Endothelial cell of umbilical vein (primary cell): ENCODE results near the gene ZMAT5. TPM values are rescaled to one million over a fixed set of nuclear protein-coding genes. Genes with fewer than 3 reads are reported as not detected.

Experiments
- BruUV-seq: library from RNA; stranded (reverse); fragments of 400-500 nt; replicated peaks from 2 replicates; lab custom pipeline; 2021; lab: Mats Ljungman, UMichigan
- CTCF ChIA-PET: fragments of 300-600, 350-600 bp; sonication (Branson Sonifier 250); formaldehyde crosslinking; loops from one replicate; lab custom pipeline; 2021; ENCODE audit warnings: antibody characterized with exemption, inconsistent platforms; lab: Charles Lee
- POLR2A ChIA-PET: fragments of 300-600, 350-600 bp; sonication (Branson Sonifier 250); formaldehyde crosslinking; loops from one replicate; lab custom pipeline; 2021; ENCODE audit warnings: antibody characterized with exemption, inconsistent platforms; lab: Charles Lee
- DNase-seq: peaks from one replicate; pipeline ENCODE4 v3.0.0-alpha.2; 2011; ENCODE audit warnings: low read depth, low spot score
- FAIRE-seq: peaks from 2 replicates; lab custom pipeline; 2011; peaks lifted over from hg19 to GRCh38; lab: Jason Lieb, UNC
- H2AFZ ChIP-seq: 2 replicates; pipeline ENCODE4 v1.6.0; 2012; ENCODE audit warnings: low read depth, low read length, control low read depth, inconsistent platforms
- H3K27ac ChIP-seq: 2 replicates; pipeline ENCODE4 v1.5.1; 2011; ENCODE audit warnings: low read depth, mild to moderate bottlenecking, control low read depth, low read length, moderate library complexity; ENCODE audit not compliant: insufficient read depth
- H3K27me3 ChIP-seq, 2 experiments: 2 replicates each; pipeline versions ENCODE4 v1.6.0 to v1.6.1; 2011; ENCODE audit warnings: low read length in 2 of 2, mixed read lengths in 1 of 2; ENCODE audit not compliant: control insufficient read depth in 2 of 2, insufficient read depth in 2 of 2
- H3K36me3 ChIP-seq, 2 experiments: 2 replicates in 1 of 2; 3 replicates in 1 of 2; pipeline ENCODE4 v1.5.1; 2011; ENCODE audit warnings: low read length in 2 of 2, mild to moderate bottlenecking in 1 of 2, moderate library complexity in 1 of 2; ENCODE audit not compliant: control insufficient read depth in 2 of 2, insufficient read depth in 2 of 2; ENCODE audit errors: extremely low read depth in 1 of 2
- H3K4me1 ChIP-seq: 3 replicates; pipeline ENCODE4 v1.5.1; 2011; ENCODE audit warnings: mild to moderate bottlenecking, low read length; ENCODE audit not compliant: control insufficient read depth, insufficient read depth; ENCODE audit errors: extremely low read depth
- H3K4me2 ChIP-seq: 2 replicates; pipeline ENCODE4 v1.6.1; 2011; ENCODE audit warnings: low read length, control low read depth, mixed read lengths; ENCODE audit not compliant: insufficient read depth
- H3K4me3 ChIP-seq, 3 experiments: fragments of 200-600 bp in 1 of 3; sonication (generic), shearing (Covaris generic) in 1 of 3; replicated peaks in 1 of 3; 2 replicates each; pipeline ENCODE4 v1.5.1; 2011 to 2016; ENCODE audit warnings: control low read depth in 3 of 3, low read length in 3 of 3, mild to moderate bottlenecking in 2 of 3, inconsistent platforms in 1 of 3, low read depth in 1 of 3, moderate library complexity in 1 of 3; ENCODE audit not compliant: insufficient read depth in 1 of 3
- H3K79me2 ChIP-seq: 2 replicates; pipeline ENCODE4 v1.6.0; 2012; ENCODE audit warnings: low read length, inconsistent platforms; ENCODE audit not compliant: control insufficient read depth, insufficient read depth
- H3K9ac ChIP-seq: replicated peaks from 2 replicates; pipeline ENCODE3; 2011; ENCODE audit warnings: low read length, control low read depth; ENCODE audit not compliant: insufficient read depth; ENCODE audit errors: extremely low read depth
- H3K9me1 ChIP-seq: replicated peaks from 3 replicates; pipeline ENCODE4 v1.6.0; 2011; ENCODE audit warnings: mild to moderate bottlenecking, low read length; ENCODE audit not compliant: control insufficient read depth, insufficient read depth; ENCODE audit errors: extremely low read depth
- H3K9me3 ChIP-seq: replicated peaks from 2 replicates; pipeline ENCODE4 v1.5.1; 2012; ENCODE audit warnings: low read length, inconsistent platforms; ENCODE audit not compliant: control insufficient read depth, insufficient read depth
- H4K20me1 ChIP-seq: replicated peaks from 2 replicates; pipeline ENCODE3; 2011; ENCODE audit warnings: mild to moderate bottlenecking, low read length; ENCODE audit not compliant: control insufficient read depth, insufficient read depth; ENCODE audit errors: extremely low read depth
- CTCF ChIP-seq, 2 donors: IDR thresholded peaks; 1 replicate in 1 of 2; 2 replicates in 1 of 2; pipeline ENCODE4 v1.5.1; 2011; ENCODE audit warnings: low read length in 2 of 2, mild to moderate bottlenecking in 2 of 2, moderate library complexity in 2 of 2, control low read depth in 1 of 2, inconsistent platforms in 1 of 2, low read depth in 1 of 2; ENCODE audit not compliant: insufficient read depth in 1 of 2; ENCODE audit errors: extremely low read depth in 1 of 2
- EZH2 ChIP-seq: IDR thresholded peaks from 2 replicates; pipeline ENCODE4 v1.6.1; 2012; ENCODE audit warnings: borderline replicate concordance, low read depth, mild to moderate bottlenecking, moderate library complexity, low read length, inconsistent platforms; ENCODE audit not compliant: severe bottlenecking
- FOS ChIP-seq: IDR thresholded peaks from 2 replicates; pipeline ENCODE4 v1.6.1; 2011; ENCODE audit warnings: mild to moderate bottlenecking, low read length, moderate library complexity, borderline replicate concordance; ENCODE audit not compliant: insufficient read depth
- GATA2 ChIP-seq: IDR thresholded peaks from 2 replicates; pipeline ENCODE4 v1.7.0; 2011; ENCODE audit warnings: low read depth, mild to moderate bottlenecking, moderate library complexity, mixed read lengths, low read length; ENCODE audit not compliant: insufficient read length, insufficient read depth
- JUN ChIP-seq: IDR thresholded peaks from 2 replicates; pipeline ENCODE4 v1.6.1; 2011; ENCODE audit warnings: borderline replicate concordance, low read depth; ENCODE audit not compliant: insufficient read length, insufficient read depth
- MAX ChIP-seq: IDR thresholded peaks from 2 replicates; pipeline ENCODE4 v1.6.1; 2011; ENCODE audit not compliant: insufficient read depth, insufficient read length
- MYC ChIP-seq: IDR thresholded peaks from one replicate; pipeline ENCODE4 v1.6.1; 2011; ENCODE audit warnings: mild to moderate bottlenecking, low read depth, low read length
- POLR2A ChIP-seq: IDR thresholded peaks from 2 replicates; pipeline ENCODE4 v1.6.1; 2012; ENCODE audit warnings: low read depth, mild to moderate bottlenecking, control low read depth, low read length
- POLR2AphosphoS5 ChIP-seq: IDR thresholded peaks from 2 replicates; pipeline ENCODE4 v1.6.1; 2012; ENCODE audit warnings: low read depth, mild to moderate bottlenecking, control low read depth, low read length, moderate library complexity; ENCODE audit not compliant: insufficient read depth
- dilution Hi-C: fragments of 300-500 bp; cut with MboI; formaldehyde crosslinking; loops from one replicate; pipeline ENCODE4 v1.15.0; 2019; ENCODE audit warnings: low sequenced_read_pairs; ENCODE audit not compliant: extremely low pct_ligation_motif_present
- intact Hi-C: fragments of 100-400 bp; cut with micrococcal nuclease; formaldehyde crosslinking; loops from one replicate; pipeline ENCODE4 v1.10.0; 2022
- polyA plus RNA-seq, 4 experiments: library from polyadenylated mRNA; depleted of rRNA in 3 of 4; stranded (reverse) in 3 of 4; unstranded in 1 of 4; fragments of >200 nt; gene quantifications; 2 replicates each; pipeline versions ENCODE4 v1.2.1 to v1.2.3, GENCODE V29; 2011 to 2012; ENCODE audit warnings: missing spikeins in 1 of 4
- total RNA-seq: library from RNA; stranded (reverse); gene quantifications from 2 replicates; pipeline ENCODE4 v1.2.3, GENCODE V29; 2021

Gene ZMAT5
- total and polyA plus RNA-seq, 2 donors (not counting 3 experiments of a cell fraction or from before 2014, with no cell fraction given) = 24.9 to 43.6 TPM

GRCh38 chr22:29742326-29742725 lies 24.5 kb downstream of the ZMAT5 start:
- DNase-seq (no peak), FAIRE-seq (no peak)
- no TSS peak for BruUV-seq
- Histone ChIP-seq H3K4me1 (no peaks in the 10 kb centered on the region), H3K27ac (no peak overlapping the region), H3K9me3 (no peaks in the 10 kb centered on the region), H2AFZ (no peak overlapping the region), H3K4me2 (no peak overlapping the region), H3K27me3 (no peaks in the 10 kb centered on the region), H4K20me1 (no peaks in the 10 kb centered on the region), H3K36me3 (peaks cover 0 to 4% of the 10 kb centered on the region in 2 experiments), H3K9me1 (no peaks in the 10 kb centered on the region), H3K79me2 (no peaks in the 10 kb centered on the region), H3K4me3 (no peak overlapping the region), H3K9ac (no peak overlapping the region)
- TF ChIP-seq MYC (no peak), CTCF (IDR thresholded peaks at IDR 0.05; ENCODE audit: extremely low read depth in 1 of 2, insufficient read depth in 1 of 2, low read depth in 1 of 2, low read length in 2 of 2) (no peak), POLR2A (no peak), FOS (no peak), EZH2 (no peak)
- dilution Hi-C loops = no loop called here
- POLR2A ChIA-PET = no interaction called here
- CTCF ChIA-PET = interaction anchor here (1.1 to 1.6 kb wide), 2 partner anchors 53 to 346 kb away, joined by 4 to 6 read pairs; no protein-coding TSS in a partner anchor
- intact Hi-C loops = no loop called here

- no peaks in the 10 kb centered on the region for H3K4me1 ChIP-seq
- BruUV-seq = no TSS peak
- no peaks in the 10 kb centered on the region for H3K79me2 ChIP-seq
- DNase-seq = no peak
- H3K9ac ChIP-seq = no peak overlapping the region
- CTCF ChIA-PET = interaction anchor here (1.0 kb wide), 1 partner anchor 9 kb away, joined by 3 read pairs; no protein-coding TSS in a partner anchor
- no peaks in the 10 kb centered on the region for H3K9me3 ChIP-seq
- H2AFZ ChIP-seq = no peak overlapping the region
- H3K4me3 ChIP-seq = no peak overlapping the region
- TF ChIP-seq JUN (no peak), GATA2 (no peak), POLR2AphosphoS5 (no peak), POLR2A (no peak), MAX (no peak), EZH2 (no peak), FOS (no peak), MYC (no peak), CTCF (IDR thresholded peaks at IDR 0.05; ENCODE audit: extremely low read depth in 1 of 2, insufficient read depth in 1 of 2, low read depth in 1 of 2, low read length in 2 of 2) (no peak)
- H3K27me3 ChIP-seq = no peaks in the 10 kb centered on the region
- intact Hi-C loops (no loop called here), dilution Hi-C loops (no loop called here)
- peaks cover 0 to 4% of the 10 kb centered on the region in 2 experiments for H3K36me3 ChIP-seq
- no peaks in the 10 kb centered on the region for H3K9me1 ChIP-seq
- no peak overlapping the region for H3K4me2 ChIP-seq
- POLR2A ChIA-PET = no interaction called here
- no peak for FAIRE-seq
- H4K20me1 ChIP-seq = no peaks in the 10 kb centered on the region
- H3K27ac ChIP-seq = no peak overlapping the region
These were observed 24.9 kb downstream of the ZMAT5 start for GRCh38 chr22:29741926-29742325.
